HCT116 (cell line): ENCODE results near the gene JCAD. TPM values are rescaled to one million over a fixed set of nuclear protein-coding genes. Genes with fewer than 3 reads are reported as not detected.

Experiments used
- ATAC-seq: fragments of 200-7000 bp; cut with Tn5 transposase; 2 replicates; pipeline ENCODE4 v1.9.1; 2020; ENCODE audit warnings: mild to moderate bottlenecking, moderate library complexity
- BruUV-seq: library from RNA; stranded (reverse); fragments of 400-500 nt; replicated peaks from 2 replicates; lab custom pipeline; 2021; lab: Mats Ljungman, UMichigan
- CTCF ChIA-PET: fragments of 300-600 bp; sonication (Branson Sonifier 250); formaldehyde crosslinking; loops from one replicate; lab custom pipeline; 2021; ENCODE audit warnings: antibody characterized with exemption; lab: Charles Lee
- POLR2A ChIA-PET: fragments of 300-600, 350-600 bp; sonication (Branson Sonifier 250); formaldehyde crosslinking; loops from one replicate; lab custom pipeline; 2021; ENCODE audit warnings: antibody characterized with exemption; lab: Charles Lee
- RAD21 ChIA-PET, 2 experiments: fragments of 300-600 bp; sonication (Branson Sonifier 250); formaldehyde crosslinking; loops; one replicate each; lab custom pipeline; 2023; ENCODE audit warnings: low total read pairs in 2 of 2; ENCODE audit not compliant: uncharacterized antibody in 2 of 2, unreplicated experiment in 2 of 2, low non-redundant PET in 1 of 2; lab: Charles Lee
- DNase-seq: peaks from one replicate; pipeline ENCODE4 v3.0.0-alpha.2; 2010; ENCODE audit warnings: low read depth, low spot score
- H2AFZ ChIP-seq: fragments of 200-600 bp; shearing (Covaris generic), sonication (generic); 2 replicates; pipeline ENCODE4 v1.6.1; 2017; ENCODE audit warnings: low read depth, mixed run types, mixed read lengths, antibody characterized with exemption, low read length; ENCODE audit not compliant: poor library complexity, severe bottlenecking
- H3K27ac ChIP-seq: 2 replicates; pipeline ENCODE4 v1.5.1; 2012; ENCODE audit warnings: low read depth, low read length
- H3K27me3 ChIP-seq: fragments of 200-600 bp; sonication (generic); 2 replicates; pipeline ENCODE4 v1.6.1; 2016; ENCODE audit warnings: mixed run types, low read length, mixed read lengths; ENCODE audit not compliant: insufficient read depth
- H3K36me3 ChIP-seq, 2 experiments: fragments of 200-500 bp in 1 of 2; fragments of 200-600 bp in 1 of 2; sonication (Bioruptor generic) in 1 of 2; sonication (generic) in 1 of 2; 2 replicates each; pipeline versions ENCODE4 v1.5.1 to v1.6.1; 2014 to 2016; ENCODE audit warnings: low read length in 2 of 2, inconsistent platforms in 1 of 2, mixed read lengths in 1 of 2, mixed run types in 1 of 2; ENCODE audit not compliant: insufficient read depth in 2 of 2, control insufficient read depth in 1 of 2
- H3K4me1 ChIP-seq, 2 experiments: fragments of 200-600 bp in 1 of 2; sonication (generic) in 1 of 2; 2 replicates each; pipeline versions ENCODE4 v1.5.1 to v1.6.1; 2012 to 2017; ENCODE audit warnings: low read length in 2 of 2, inconsistent platforms in 1 of 2, mild to moderate bottlenecking in 1 of 2, mixed read lengths in 1 of 2, mixed run types in 1 of 2, moderate library complexity in 1 of 2; ENCODE audit not compliant: insufficient read depth in 2 of 2, control insufficient read depth in 1 of 2
- H3K4me2 ChIP-seq: fragments of 200-600 bp; sonication (generic); 2 replicates; pipeline ENCODE4 v1.6.1; 2017; ENCODE audit warnings: mixed run types, low read length, mixed read lengths
- H3K4me3 ChIP-seq, 2 experiments: fragments of 200-600 bp in 1 of 2; sonication (generic) in 1 of 2; replicated peaks in 1 of 2; 2 replicates each; pipeline ENCODE4 v1.5.1; 2011 to 2016; ENCODE audit warnings: low read length in 2 of 2, control low read depth in 1 of 2, low read depth in 1 of 2, mild to moderate bottlenecking in 1 of 2, mixed read lengths in 1 of 2, mixed run types in 1 of 2
- H3K79me2 ChIP-seq: fragments of 200-600 bp; sonication (generic); 2 replicates; pipeline ENCODE4 v1.6.1; 2017; ENCODE audit warnings: mild to moderate bottlenecking, mixed run types, low read length, moderate library complexity, mixed read lengths; ENCODE audit not compliant: insufficient read depth
- H3K9ac ChIP-seq: fragments of 200-600 bp; sonication (generic); 2 replicates; pipeline ENCODE4 v1.6.1; 2016; ENCODE audit warnings: low read length, mixed read lengths
- H3K9me2 ChIP-seq: fragments of 200-600 bp; sonication (generic), shearing (Covaris generic); 2 replicates; pipeline ENCODE4 v1.6.1; 2017; ENCODE audit warnings: mixed run types, mild to moderate bottlenecking, moderate library complexity; ENCODE audit not compliant: insufficient read depth
- H3K9me3 ChIP-seq, 2 experiments: fragments of 200-500 bp in 1 of 2; fragments of 200-600 bp in 1 of 2; sonication (Bioruptor generic) in 1 of 2; sonication (generic) in 1 of 2; 2 replicates each; pipeline ENCODE4 v1.6.1; 2014 to 2017; ENCODE audit warnings: low read length in 2 of 2, mixed read lengths in 2 of 2, inconsistent platforms in 1 of 2, low read depth in 1 of 2, mild to moderate bottlenecking in 1 of 2, mixed run types in 1 of 2, moderate library complexity in 1 of 2; ENCODE audit not compliant: control insufficient read depth in 1 of 2, insufficient read depth in 1 of 2
- H4K20me1 ChIP-seq: fragments of 200-600 bp; sonication (generic), shearing (Covaris generic); 2 replicates; pipeline ENCODE4 v1.6.1; 2017; ENCODE audit warnings: mixed run types, mild to moderate bottlenecking, moderate library complexity; ENCODE audit not compliant: insufficient read depth
- ATF3 ChIP-seq: IDR thresholded peaks from 2 replicates; pipeline ENCODE4 v1.6.1; 2012
- CBX3 ChIP-seq: IDR thresholded peaks from 2 replicates; pipeline ENCODE4 v1.6.1; 2012; ENCODE audit warnings: low read depth
- EGR1 ChIP-seq: IDR thresholded peaks from 2 replicates; pipeline ENCODE4 v1.6.1; 2012; ENCODE audit warnings: low read depth
- EZH2 ChIP-seq: fragments of 200-600 bp; sonication (generic); IDR thresholded peaks from 2 replicates; pipeline ENCODE4 v1.6.1; 2017; ENCODE audit warnings: antibody characterized with exemption, mixed run types
- FOSL1 ChIP-seq: IDR thresholded peaks from 2 replicates; pipeline ENCODE4 v1.6.1; 2012; ENCODE audit warnings: low read depth
- JUND ChIP-seq: IDR thresholded peaks from 2 replicates; pipeline ENCODE4 v1.6.1; 2012
- POLR2AphosphoS5 ChIP-seq: IDR thresholded peaks from 2 replicates; pipeline ENCODE4 v1.6.1; 2011; ENCODE audit warnings: mild to moderate bottlenecking, low read depth, low read length, moderate library complexity
- RAD21 ChIP-seq: IDR thresholded peaks from 2 replicates; pipeline ENCODE4 v1.6.1; 2012; ENCODE audit warnings: low read depth, mild to moderate bottlenecking
- REST ChIP-seq: IDR thresholded peaks from 2 replicates; pipeline ENCODE4 v1.6.1; 2012; ENCODE audit warnings: low read depth
- SP1 ChIP-seq: IDR thresholded peaks from 2 replicates; pipeline ENCODE4 v1.6.1; 2012; ENCODE audit warnings: low read depth
- SRF ChIP-seq: IDR thresholded peaks from 2 replicates; pipeline ENCODE4 v1.6.1; 2012; ENCODE audit warnings: low read depth
- TCF7L2 ChIP-seq: IDR thresholded peaks from 2 replicates; pipeline ENCODE4 v1.7.0; 2011; ENCODE audit warnings: borderline replicate concordance, inconsistent platforms; ENCODE audit not compliant: insufficient read depth, insufficient read length; ENCODE audit errors: extremely low read depth
- YY1 ChIP-seq: IDR thresholded peaks from 2 replicates; pipeline ENCODE4 v1.6.1; 2011; ENCODE audit warnings: low read length, low read depth, moderate library complexity, mild to moderate bottlenecking; ENCODE audit not compliant: insufficient replicate concordance; ENCODE audit errors: extremely low read depth
- ZFX ChIP-seq: fragments of 450-650 bp; IDR thresholded peaks from 2 replicates; pipeline ENCODE4 v1.6.1; 2017
- ZNF274 ChIP-seq: fragments of 200-500 bp; sonication (Bioruptor generic); IDR thresholded peaks from 2 replicates; pipeline ENCODE4 v1.6.1; 2014; ENCODE audit warnings: mild to moderate bottlenecking, low read depth, low read length, inconsistent platforms
- intact Hi-C: fragments of 100-400 bp; cut with micrococcal nuclease; formaldehyde crosslinking; loops from 2 replicates; pipeline ENCODE4 v1.10.0; 2022
- total RNA-seq: library from RNA; stranded (reverse); gene quantifications from one replicate; pipeline ENCODE4 v1.2.1, GENCODE V29; 2021; ENCODE audit not compliant: unreplicated experiment

The JCAD gene
- total RNA-seq, 1 experiment from 2014 or later: 17.5 TPM

- ChIA-PET RAD21 (no interaction called here), POLR2A (no interaction called here), CTCF (no interaction called here)
- H3K9me2 ChIP-seq: no peaks in the 10 kb centered on the region
- no peak overlapping the region for H3K9ac ChIP-seq
- no peaks in the 10 kb centered on the region for H3K9me3 ChIP-seq
- no peaks in the 10 kb centered on the region for H3K27me3 ChIP-seq
- H3K4me3 ChIP-seq: no peak overlapping the region
- no peak overlapping the region for H3K27ac ChIP-seq
- H3K79me2 ChIP-seq: no peaks in the 10 kb centered on the region
- DNase-seq: no peak
- BruUV-seq: no TSS peak
- H4K20me1 ChIP-seq: no peaks in the 10 kb centered on the region
- H2AFZ ChIP-seq: no peak overlapping the region
- no peak for ATAC-seq
- no peaks in the 10 kb centered on the region for H3K4me1 ChIP-seq
- TF ChIP-seq SRF (no peak), POLR2AphosphoS5 (no peak), TCF7L2 (no peak), SP1 (no peak), REST (no peak), ZNF274 (no peak), EGR1 (no peak), ZFX (no peak), JUND (no peak), EZH2 (no peak), RAD21 (no peak), CBX3 (no peak), YY1 (no peak), ATF3 (no peak), FOSL1 (no peak)
- peaks cover 0 to 4% of the 10 kb centered on the region in 2 experiments; a peak in 1 of 4 replicates for H3K36me3 ChIP-seq
- intact Hi-C loops: no loop called here
- H3K4me2 ChIP-seq: no peak overlapping the region
Observed at GRCh38 chr10:30017556-30017955, 41.8 kb downstream of the JCAD start.
